PC-3 (cell line): Measurements from ENCODE around the gene DNM1L. TPM values are rescaled to one million over a fixed set of nuclear protein-coding genes. Genes with fewer than 3 reads are reported as not detected.

ENCODE experiments used
- ATAC-seq: fragments of 200-7000 bp; cut with Tn5 transposase; 2 replicates; pipeline ENCODE4 v1.9.1; 2020; ENCODE audit warnings: mild to moderate bottlenecking, moderate library complexity
- BruUV-seq: library from RNA; stranded (reverse); fragments of 400-500 nt; replicated peaks from 2 replicates; lab custom pipeline; 2021; lab: Mats Ljungman, UMichigan
- CTCF ChIA-PET: fragments of 300-600 bp; sonication (Branson Sonifier 250); formaldehyde crosslinking; loops from one replicate; lab custom pipeline; 2022; ENCODE audit warnings: antibody characterized with exemption; lab: Charles Lee
- POLR2A ChIA-PET: fragments of 300-600 bp; sonication (Branson Sonifier 250); formaldehyde crosslinking; loops from one replicate; lab custom pipeline; 2022; ENCODE audit warnings: antibody characterized with exemption; ENCODE audit not compliant: unreplicated experiment; lab: Charles Lee
- DNase-seq: peaks from one replicate; pipeline ENCODE4 v3.0.0-alpha.2; 2015
- H2AFZ ChIP-seq: fragments of 300-600 bp; sonication (generic); 2 replicates; pipeline ENCODE4 v1.6.0; 2016; ENCODE audit warnings: antibody characterized with exemption, low read length
- H3F3A ChIP-seq: fragments of 300-600 bp; sonication (generic); one replicate; pipeline ENCODE4 v1.6.0; 2017; ENCODE audit warnings: antibody characterized with exemption, low read length, control low read depth, mild to moderate bottlenecking; ENCODE audit not compliant: unreplicated experiment
- H3K27ac ChIP-seq: fragments of 300-600 bp; sonication (generic); 2 replicates; pipeline ENCODE4 v1.5.1; 2016; ENCODE audit warnings: mild to moderate bottlenecking, low read length
- H3K27me3 ChIP-seq: fragments of 300-600 bp; sonication (generic); 2 replicates; pipeline ENCODE4 v1.6.1; 2016; ENCODE audit warnings: low read length, mixed read lengths
- H3K36me3 ChIP-seq: fragments of 300-600 bp; sonication (generic); 2 replicates; pipeline ENCODE4 v1.6.1; 2016; ENCODE audit warnings: low read depth, mixed run types, low read length, mixed read lengths
- H3K4me1 ChIP-seq: fragments of 300-600 bp; sonication (generic); 2 replicates; pipeline ENCODE4 v1.5.1; 2016; ENCODE audit warnings: low read length; ENCODE audit not compliant: insufficient read depth
- H3K4me2 ChIP-seq: fragments of 300-600 bp; sonication (generic); 2 replicates; pipeline ENCODE4 v1.6.0; 2016; ENCODE audit warnings: low read length
- H3K4me3 ChIP-seq: fragments of 300-600 bp; sonication (generic); 2 replicates; pipeline ENCODE4 v1.5.1; 2016; ENCODE audit warnings: mild to moderate bottlenecking, low read length, mixed read lengths
- H3K79me2 ChIP-seq: fragments of 300-600 bp; sonication (generic); 2 replicates; pipeline ENCODE4 v1.6.1; 2017; ENCODE audit warnings: low read length, mixed read lengths
- H3K9ac ChIP-seq: fragments of 300-600 bp; sonication (generic); 2 replicates; pipeline ENCODE4 v1.6.0; 2016; ENCODE audit warnings: mild to moderate bottlenecking, low read length
- H3K9me2 ChIP-seq: fragments of 300-600 bp; sonication (generic); replicated peaks from 2 replicates; pipeline ENCODE4 v1.6.1; 2016; ENCODE audit warnings: mixed run types, low read length, mixed read lengths
- H3K9me3 ChIP-seq: fragments of 300-600 bp; sonication (generic); 2 replicates; pipeline ENCODE4 v1.6.1; 2016; ENCODE audit warnings: low read length, mixed read lengths
- H4K20me1 ChIP-seq: fragments of 300-600 bp; sonication (generic); 2 replicates; pipeline ENCODE4 v1.6.1; 2016; ENCODE audit warnings: low read length, mixed read lengths
- EZH2 ChIP-seq: fragments of 300-600 bp; sonication (generic); IDR thresholded peaks from one replicate; pipeline ENCODE4 v1.6.1; 2017; ENCODE audit warnings: antibody characterized with exemption, mild to moderate bottlenecking, low read length; ENCODE audit not compliant: unreplicated experiment
- EZH2phosphoT487 ChIP-seq: fragments of 300-600 bp; sonication (generic); IDR thresholded peaks from 2 replicates; pipeline ENCODE4 v1.6.1; 2018; ENCODE audit warnings: mild to moderate bottlenecking, antibody characterized with exemption, low read length, borderline replicate concordance
- intact Hi-C: fragments of 100-400 bp; cut with micrococcal nuclease; formaldehyde crosslinking; loops from 2 replicates; pipeline ENCODE4 v1.9.0; 2023
- total RNA-seq: library from RNA; depleted of rRNA; stranded (reverse); fragments of >200 nt; gene quantifications from 2 replicates; pipeline ENCODE4 v1.2.3, GENCODE V29; 2014
- TF ChIP-seq, protein P1 (sequence below): fragments of 300-600 bp; sonication (generic); conservative IDR thresholded peaks from 2 replicates; pipeline ENCODE4 v1.5.1; 2017; ENCODE audit warnings: antibody characterized with exemption, low read depth, mild to moderate bottlenecking, low read length

The DNM1L gene
- total RNA-seq, 1 experiment from 2014 or later: 38.7 TPM

DNA sequence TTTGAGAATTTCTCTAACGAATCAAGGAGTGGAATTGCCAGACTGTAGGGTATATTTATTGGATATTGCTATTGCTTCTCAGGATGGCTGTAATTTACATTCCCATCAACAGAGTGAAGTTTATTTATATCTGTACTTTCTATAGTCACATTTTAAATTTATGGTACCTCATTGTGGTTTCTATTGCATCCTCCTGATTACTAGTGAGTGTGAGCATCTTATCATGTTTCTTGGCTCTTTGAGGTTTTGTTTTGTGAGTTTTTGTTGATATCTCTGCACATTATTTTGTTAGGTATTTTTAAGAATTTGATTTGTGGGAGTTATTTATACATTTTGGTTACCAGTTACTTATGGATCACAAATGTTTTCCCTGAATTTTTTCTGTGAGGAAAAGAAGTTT, 13.9 kb downstream of the DNM1L start:
- Histone ChIP-seq H3K4me2 (no peak overlapping the region), H3K9me2 (no peaks in the 10 kb centered on the region), H3K27me3 (no peaks in the 10 kb centered on the region), H3K4me3 (no peak overlapping the region), H3K9ac (no peak overlapping the region), H3K79me2 (peaks cover 87% of the 10 kb centered on the region), H2AFZ (no peak overlapping the region), H3F3A (no peaks in the 10 kb centered on the region), H3K9me3 (no peaks in the 10 kb centered on the region), H3K36me3 (no peaks in the 10 kb centered on the region), H3K4me1 (no peaks in the 10 kb centered on the region), H3K27ac (no peak overlapping the region), H4K20me1 (peaks cover 13% of the 10 kb centered on the region)
- ChIA-PET CTCF (no interaction called here), POLR2A (no interaction called here)
- no peak for DNase-seq
- intact Hi-C loops: no loop called here
- ATAC-seq: no peak
- TF ChIP-seq EZH2phosphoT487: no peak
- TF ChIP-seq EZH2: no peak
- TF ChIP-seq, protein P1, sequence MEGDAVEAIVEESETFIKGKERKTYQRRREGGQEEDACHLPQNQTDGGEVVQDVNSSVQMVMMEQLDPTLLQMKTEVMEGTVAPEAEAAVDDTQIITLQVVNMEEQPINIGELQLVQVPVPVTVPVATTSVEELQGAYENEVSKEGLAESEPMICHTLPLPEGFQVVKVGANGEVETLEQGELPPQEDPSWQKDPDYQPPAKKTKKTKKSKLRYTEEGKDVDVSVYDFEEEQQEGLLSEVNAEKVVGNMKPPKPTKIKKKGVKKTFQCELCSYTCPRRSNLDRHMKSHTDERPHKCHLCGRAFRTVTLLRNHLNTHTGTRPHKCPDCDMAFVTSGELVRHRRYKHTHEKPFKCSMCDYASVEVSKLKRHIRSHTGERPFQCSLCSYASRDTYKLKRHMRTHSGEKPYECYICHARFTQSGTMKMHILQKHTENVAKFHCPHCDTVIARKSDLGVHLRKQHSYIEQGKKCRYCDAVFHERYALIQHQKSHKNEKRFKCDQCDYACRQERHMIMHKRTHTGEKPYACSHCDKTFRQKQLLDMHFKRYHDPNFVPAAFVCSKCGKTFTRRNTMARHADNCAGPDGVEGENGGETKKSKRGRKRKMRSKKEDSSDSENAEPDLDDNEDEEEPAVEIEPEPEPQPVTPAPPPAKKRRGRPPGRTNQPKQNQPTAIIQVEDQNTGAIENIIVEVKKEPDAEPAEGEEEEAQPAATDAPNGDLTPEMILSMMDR: no peak
- BruUV-seq: no TSS peak

DNA sequence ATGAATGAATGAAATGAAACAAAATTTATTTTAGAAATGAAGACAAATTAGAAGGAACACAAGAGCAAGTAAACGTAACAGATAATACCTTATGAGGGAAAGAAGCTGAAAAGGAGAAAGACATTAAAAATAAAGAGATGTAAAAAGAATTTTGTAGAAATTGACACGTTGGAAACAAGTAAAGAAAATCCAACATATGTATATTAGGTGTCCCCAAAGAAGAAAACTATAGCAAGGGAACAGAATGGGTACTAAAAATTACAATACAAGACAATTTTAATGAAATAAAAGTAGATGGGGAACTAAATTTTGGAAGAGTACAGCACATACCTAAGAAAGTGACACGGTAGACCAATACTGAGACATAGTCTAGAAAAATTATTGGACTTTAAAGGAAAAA, 16.7 kb downstream of the DNM1L start:
- H3K4me2 ChIP-seq: no peak overlapping the region
- no peaks in the 10 kb centered on the region for H3K27me3 ChIP-seq
- H3K27ac ChIP-seq: no peak overlapping the region
- H3K9me3 ChIP-seq: no peaks in the 10 kb centered on the region
- no peak for DNase-seq
- intact Hi-C loops: no loop called here
- no peaks in the 10 kb centered on the region for H3K9me2 ChIP-seq
- no peaks in the 10 kb centered on the region for H3K36me3 ChIP-seq
- peaks cover 6% of the 10 kb centered on the region; the same call in 1 of the 2 replicates for H4K20me1 ChIP-seq
- no peaks in the 10 kb centered on the region for H3F3A ChIP-seq
- CTCF ChIA-PET: no interaction called here
- no peaks in the 10 kb centered on the region for H3K4me1 ChIP-seq
- H3K4me3 ChIP-seq: no peak overlapping the region
- TF ChIP-seq EZH2 (no peak), EZH2phosphoT487 (no peak)
- TF ChIP-seq, protein P1: no peak
- no peak overlapping the region for H2AFZ ChIP-seq
- no TSS peak for BruUV-seq
- H3K9ac ChIP-seq: no peak overlapping the region
- H3K79me2 ChIP-seq: peaks cover 76% of the 10 kb centered on the region
- no peak for ATAC-seq
- POLR2A ChIA-PET: interaction anchor here (0.6 kb wide), 1 partner anchor 206 kb away, joined by 3 read pairs; no protein-coding TSS in a partner anchor

- Histone ChIP-seq H3K27me3 (no peaks in the 10 kb centered on the region), H4K20me1 (peaks cover 6% of the 10 kb centered on the region; the same call in 1 of the 2 replicates), H3F3A (no peaks in the 10 kb centered on the region), H3K4me1 (no peaks in the 10 kb centered on the region), H3K36me3 (no peaks in the 10 kb centered on the region; the same call in 1 of the 2 replicates), H3K79me2 (peaks cover 62% of the 10 kb centered on the region), H3K4me2 (no peak overlapping the region), H3K9ac (no peak overlapping the region), H2AFZ (no peak overlapping the region), H3K4me3 (no peak overlapping the region), H3K9me3 (no peaks in the 10 kb centered on the region), H3K27ac (no peak overlapping the region), H3K9me2 (no peaks in the 10 kb centered on the region)
- POLR2A ChIA-PET: no interaction called here
- DNase-seq: no peak
- CTCF ChIA-PET: no interaction called here
- BruUV-seq: no TSS peak
- intact Hi-C loops: no loop called here
- TF ChIP-seq EZH2phosphoT487: no peak
- TF ChIP-seq, protein P1: no peak
- no peak for TF ChIP-seq EZH2
- no peak for ATAC-seq
Measured at GRCh38 chr12:32697445-32697844, 18.3 kb downstream of the DNM1L start.
